H1 (cell line): ENCODE results near the gene KIZ.

Experiments used
- BCL11A ChIP-seq, 2 experiments: IDR thresholded peaks; one replicate each; pipeline ENCODE4 v1.6.1; 2011; ENCODE audit warnings: low read depth in 2 of 2, low read length in 2 of 2, mild to moderate bottlenecking in 2 of 2
- EGR1 ChIP-seq: IDR thresholded peaks from 2 replicates; pipeline ENCODE4 v1.6.1; 2011; ENCODE audit warnings: low read depth, low read length, borderline replicate concordance
- SRF ChIP-seq: IDR thresholded peaks from 2 replicates; pipeline ENCODE4 v1.6.1; 2011; ENCODE audit warnings: mild to moderate bottlenecking, low read depth, low read length, moderate library complexity

- no peak for TF ChIP-seq EGR1
- TF ChIP-seq BCL11A (IDR thresholded peaks at IDR 0.05; ENCODE audit: low read depth in 2 of 2, low read length in 2 of 2): no peak
- no peak for TF ChIP-seq SRF
Measured at GRCh38 chr20:21278829-21279228, 152.9 kb downstream of the KIZ start.
